HG03108 (cell line): ENCODE measurements around the gene CDC42EP5.

ENCODE experiments used
- ATAC-seq: cut with Tn5 transposase; IDR thresholded peaks from one replicate; pipeline ENCODE4 v1.9.1; 2021; ENCODE audit warnings: moderate library complexity; ENCODE audit not compliant: unreplicated experiment

CDC42EP5 gene

GRCh38 chr19:54428323-54429175 lies 44.5 kb downstream of the CDC42EP5 start:
- no peak for ATAC-seq

GRCh38 chr19:54427586-54427985 lies 45.5 kb downstream of the CDC42EP5 start:
- ATAC-seq: no peak

- no peak for ATAC-seq
These were observed 46.7 kb downstream of the CDC42EP5 start for GRCh38 chr19:54426291-54426931.

- ATAC-seq: no peak
These were observed 47.7 kb downstream of the CDC42EP5 start for GRCh38 chr19:54425382-54425723.

- no peak for ATAC-seq
These were observed 48.3 kb downstream of the CDC42EP5 start for GRCh38 chr19:54424660-54425381.

GRCh38 chr19:54424201-54424600 lies 48.9 kb downstream of the CDC42EP5 start:
- ATAC-seq: no peak

- no peak for ATAC-seq
These were observed 51.0 kb downstream of the CDC42EP5 start for GRCh38 chr19:54422136-54422535.

GRCh38 chr19:54421521-54421920 lies 51.6 kb downstream of the CDC42EP5 start:
- ATAC-seq: no peak

- ATAC-seq: no peak
These were observed 52.0 kb downstream of the CDC42EP5 start for GRCh38 chr19:54421169-54421516.

- no peak for ATAC-seq
These were observed 52.5 kb downstream of the CDC42EP5 start for GRCh38 chr19:54420383-54421168.

GRCh38 chr19:54420068-54420382 lies 53.1 kb downstream of the CDC42EP5 start:
- no peak for ATAC-seq

GRCh38 chr19:54418930-54419800 lies 53.9 kb downstream of the CDC42EP5 start:
- no peak for ATAC-seq

GRCh38 chr19:54418030-54418929 lies 54.8 kb downstream of the CDC42EP5 start:
- ATAC-seq: no peak

- ATAC-seq: no peak
These were observed 56.2 kb downstream of the CDC42EP5 start for GRCh38 chr19:54416695-54417491.

GRCh38 chr19:54415901-54416673 lies 57.0 kb downstream of the CDC42EP5 start:
- no peak for ATAC-seq

- no peak for ATAC-seq
These were observed 57.7 kb downstream of the CDC42EP5 start, which contains the start of gene TTYH1 for GRCh38 chr19:54415208-54415900. TTYH1 (plus strand) TSS chr19:54415464; CDS start chr19:54415553, 89 bp downstream.
